Activated B cell treated with CpG ODN at 0.5 μM for 24 hours (primary cell): ENCODE data around the gene GAB3. TPM values are rescaled to one million over a fixed set of nuclear protein-coding genes. Genes with fewer than 3 reads are reported as not detected.

Experiments used
- ATAC-seq: fragments of 200-7000 bp; cut with Tn5 transposase; one replicate; pipeline ENCODE4 v1.10.0; 2021; ENCODE audit warnings: low read depth, mild to moderate bottlenecking, moderate library complexity
- CTCF ChIA-PET: fragments of 350-600 bp; sonication (Branson Sonifier 250); formaldehyde crosslinking; loops from one replicate; lab custom pipeline; 2021; ENCODE audit warnings: antibody characterized with exemption; lab: Charles Lee
- POLR2A ChIA-PET: fragments of 350-600 bp; sonication (Branson Sonifier 250); formaldehyde crosslinking; loops from one replicate; lab custom pipeline; 2021; ENCODE audit warnings: antibody characterized with exemption; lab: Charles Lee
- DNase-seq: peaks from one replicate; pipeline ENCODE4 v3.0.0; 2022
- H3K27ac Mint-ChIP-seq: one replicate; pipeline ENCODE4 v1.8.0; 2020; ENCODE audit warnings: mixed read lengths
- H3K27me3 Mint-ChIP-seq: one replicate; pipeline ENCODE4 v1.8.0; 2021; ENCODE audit warnings: mixed read lengths
- H3K36me3 Mint-ChIP-seq: one replicate; pipeline ENCODE4 v1.8.0; 2021; ENCODE audit warnings: low read depth, mixed read lengths
- H3K4me1 Mint-ChIP-seq: one replicate; pipeline ENCODE4 v1.8.0; 2021; ENCODE audit warnings: mixed read lengths
- H3K4me3 Mint-ChIP-seq: one replicate; pipeline ENCODE4 v1.8.0; 2020; ENCODE audit warnings: mild to moderate bottlenecking, mixed read lengths
- H3K9me3 Mint-ChIP-seq: one replicate; pipeline ENCODE4 v1.8.0; 2020; ENCODE audit warnings: mixed read lengths
- CTCF ChIP-seq: fragments of 200-600 bp; IDR thresholded peaks from one replicate; pipeline ENCODE4 v1.8.0; 2022; ENCODE audit warnings: antibody characterized with exemption, mild to moderate bottlenecking
- intact Hi-C: fragments of 100-400 bp; cut with micrococcal nuclease; formaldehyde crosslinking; loops from one replicate; pipeline ENCODE4 v1.15.1; 2024
- total RNA-seq: library from RNA; stranded (reverse); gene quantifications from 2 replicates; pipeline ENCODE4 v1.2.3, GENCODE V29; 2022

GAB3 gene
- total RNA-seq, 1 donor from 2014 or later = 7.1 TPM

- no peak for TF ChIP-seq CTCF
- DNase-seq = no peak
- Mint-ChIP-seq H3K27me3 (no peaks in the 10 kb centered on the region), H3K4me1 (peaks cover 22% of the 10 kb centered on the region), H3K9me3 (no peaks in the 10 kb centered on the region), H3K27ac (peak overlapping the region; percentile 53), H3K4me3 (peak overlapping the region; percentile 35), H3K36me3 (no peaks in the 10 kb centered on the region)
- ATAC-seq = peak; percentile 31
- intact Hi-C loops = no loop called here
- ChIA-PET CTCF (no interaction called here), POLR2A (interaction anchor here (0.7 kb wide), 1 partner anchor 90 kb away, joined by 3 read pairs; no protein-coding TSS in a partner anchor)
Measured at GRCh38 chrX:154661899-154662298, 89.0 kb downstream of the GAB3 start.

- ChIA-PET POLR2A (interaction anchor here (0.7 kb wide), 1 partner anchor 90 kb away, joined by 3 read pairs; no protein-coding TSS in a partner anchor), CTCF (no interaction called here)
- Mint-ChIP-seq H3K27ac (peak overlapping the region; percentile 71), H3K36me3 (no peaks in the 10 kb centered on the region), H3K27me3 (no peaks in the 10 kb centered on the region), H3K4me3 (peak overlapping the region; percentile 24), H3K9me3 (no peaks in the 10 kb centered on the region), H3K4me1 (peaks cover 22% of the 10 kb centered on the region)
- ATAC-seq (peak; percentile 40), DNase-seq (no peak)
- intact Hi-C loops = no loop called here
- no peak for TF ChIP-seq CTCF
Measured at GRCh38 chrX:154661170-154661569, 89.7 kb downstream of the GAB3 start.

- ATAC-seq (no peak), DNase-seq (no peak)
- no peak for TF ChIP-seq CTCF
- CTCF ChIA-PET = no interaction called here
- Mint-ChIP-seq H3K4me1 (peaks cover 18% of the 10 kb centered on the region), H3K27me3 (no peaks in the 10 kb centered on the region), H3K36me3 (no peaks in the 10 kb centered on the region), H3K9me3 (no peaks in the 10 kb centered on the region), H3K4me3 (no peak overlapping the region), H3K27ac (no peak overlapping the region)
- POLR2A ChIA-PET = no interaction called here
- intact Hi-C loops = no loop called here
Measured at GRCh38 chrX:154660541-154660940, 90.3 kb downstream of the GAB3 start.

GRCh38 chrX:154658957-154659356 lies 91.9 kb downstream of the GAB3 start:
- no peaks in the 10 kb centered on the region for H3K9me3 Mint-ChIP-seq
- ChIA-PET POLR2A (no interaction called here), CTCF (no interaction called here)
- H3K4me3 Mint-ChIP-seq = no peak overlapping the region
- no peak for ATAC-seq
- DNase-seq = no peak
- TF ChIP-seq CTCF = no peak
- no peak overlapping the region for H3K27ac Mint-ChIP-seq
- H3K4me1 Mint-ChIP-seq = peaks cover 18% of the 10 kb centered on the region
- H3K36me3 Mint-ChIP-seq = no peaks in the 10 kb centered on the region
- intact Hi-C loops = no loop called here
- no peaks in the 10 kb centered on the region for H3K27me3 Mint-ChIP-seq

GRCh38 chrX:154658187-154658586 lies 92.7 kb downstream of the GAB3 start:
- CTCF ChIA-PET = no interaction called here
- H3K27ac Mint-ChIP-seq = no peak overlapping the region

More at GRCh38 chrX:154658187-154658586, 92.7 kb downstream of the GAB3 start:
- no peaks in the 10 kb centered on the region for H3K36me3 Mint-ChIP-seq
- intact Hi-C loops = no loop called here
- POLR2A ChIA-PET = no interaction called here
- ATAC-seq (no peak), DNase-seq (no peak)
- no peaks in the 10 kb centered on the region for H3K27me3 Mint-ChIP-seq
- H3K4me3 Mint-ChIP-seq = no peak overlapping the region
- peaks cover 18% of the 10 kb centered on the region for H3K4me1 Mint-ChIP-seq
- no peak for TF ChIP-seq CTCF
- H3K9me3 Mint-ChIP-seq = no peaks in the 10 kb centered on the region
